Cerebellar cortex (tissue), 1 donor: ENCODE results near the gene CT45A8.
"Not testable (repeated sequence)": the region's sequence is repeated elsewhere in the genome, so short reads cannot be mapped to it uniquely, and the experiment has no call there.

Experiments
- DNase-seq: peaks from one replicate; pipeline ENCODE4 v3.0.0-alpha.2; 2015; ENCODE audit warnings: low spot score

Gene CT45A8

GRCh38 chrX:135854438-135854837 lies at the start of gene CT45A8:
Gene CT45A8, minus strand, starts transcription at chrX:135854538. Its CDS starts 3,755 bp downstream, at chrX:135850783.
- DNase-seq = not testable (repeated sequence)

- no peak for DNase-seq
These were observed 39.0 kb upstream of the CT45A8 start, which contains the start of the genes CT45A10 and SAGE1 for GRCh38 chrX:135893294-135893817. Gene CT45A10, minus strand, starts transcription at chrX:135893444. Its CDS starts 8,100 bp downstream, at chrX:135885344. Gene SAGE1, plus strand, starts transcription at chrX:135893716. Its CDS starts 2,527 bp downstream, at chrX:135896243.

DNA sequence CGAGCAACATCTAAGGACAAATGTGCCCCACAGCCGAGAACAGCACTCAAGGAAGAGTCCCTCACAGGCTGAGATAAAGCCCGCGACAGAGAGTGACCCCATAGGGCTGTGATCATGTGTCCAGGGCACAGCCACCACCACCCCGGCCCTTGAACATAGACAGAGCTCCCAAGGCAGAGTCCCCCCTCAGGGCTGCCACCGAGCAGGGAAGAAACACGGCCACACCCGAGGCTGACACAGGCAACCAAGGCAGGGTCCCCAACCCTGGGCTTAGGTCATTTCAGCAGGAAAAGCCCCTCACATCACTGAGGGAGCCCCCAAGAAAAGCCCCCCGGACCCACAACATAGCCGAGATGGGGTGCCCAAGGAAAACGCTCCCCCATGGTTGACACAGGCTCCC lies 38.4 kb upstream of the CT45A8 start:
- no peak for DNase-seq

GRCh38 chrX:135890087-135890585 lies 35.8 kb upstream of the CT45A8 start:
- DNase-seq = no peak

- not testable (repeated sequence) for DNase-seq
These were observed 34.6 kb upstream of the CT45A8 start for GRCh38 chrX:135888976-135889375.

GRCh38 chrX:135888230-135888629 lies 33.9 kb upstream of the CT45A8 start:
- DNase-seq = not testable (repeated sequence)

- DNase-seq = not testable (repeated sequence)
These were observed 28.4 kb upstream of the CT45A8 start for GRCh38 chrX:135882741-135883140.

DNA sequence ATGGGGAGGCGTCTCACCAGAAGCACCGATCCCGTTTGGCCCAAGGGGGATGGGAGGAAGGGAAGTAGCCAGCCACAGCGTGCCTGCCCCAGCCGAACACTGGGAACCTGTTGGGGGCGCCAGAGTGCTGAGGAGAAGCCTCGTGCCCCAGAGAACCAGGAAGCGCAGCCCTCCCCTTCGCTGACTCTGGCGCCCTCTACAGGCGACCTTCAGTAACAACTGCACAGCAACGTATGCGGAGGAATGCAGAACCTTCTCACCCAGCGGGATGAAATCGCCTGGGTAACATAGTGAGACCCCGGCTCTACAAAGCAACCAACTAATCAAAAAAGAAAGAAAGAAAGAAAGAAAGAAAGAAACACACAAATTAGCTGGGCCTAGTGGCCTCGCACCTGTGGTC lies 17.4 kb upstream of the CT45A8 start, which contains the start of gene CT45A9:
TSS of gene CT45A9 (minus strand) at position 101 of the 400 bp plus-strand sequence. CDS start 3,751 bp downstream, outside the sequence.
- DNase-seq = not testable (repeated sequence)

- DNase-seq = not testable (repeated sequence)
These were observed 17.2 kb downstream of the CT45A8 start, which contains the start of gene CT45A7 for GRCh38 chrX:135837180-135837579. Gene CT45A7, minus strand, starts transcription at chrX:135837280. Its CDS starts 3,747 bp downstream, at chrX:135833533.

DNA sequence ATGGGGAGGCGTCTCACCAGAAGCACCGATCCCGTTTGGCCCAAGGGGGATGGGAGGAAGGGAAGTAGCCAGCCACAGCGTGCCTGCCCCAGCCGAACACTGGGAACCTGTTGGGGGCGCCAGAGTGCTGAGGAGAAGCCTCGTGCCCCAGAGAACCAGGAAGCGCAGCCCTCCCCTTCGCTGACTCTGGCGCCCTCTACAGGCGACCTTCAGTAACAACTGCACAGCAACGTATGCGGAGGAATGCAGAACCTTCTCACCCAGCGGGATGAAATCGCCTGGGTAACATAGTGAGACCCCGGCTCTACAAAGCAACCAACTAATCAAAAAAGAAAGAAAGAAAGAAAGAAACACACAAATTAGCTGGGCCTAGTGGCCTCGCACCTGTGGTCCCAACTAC lies 34.4 kb downstream of the CT45A8 start, which contains the start of gene CT45A2:
TSS of gene CT45A2 (minus strand) at position 101 of the 400 bp plus-strand sequence. CDS start 3,747 bp downstream, outside the sequence.
- not testable (repeated sequence) for DNase-seq

- DNase-seq = not testable (repeated sequence)
These were observed 51.7 kb downstream of the CT45A8 start, which contains the start of gene CT45A6 for GRCh38 chrX:135802687-135803086. Gene CT45A6, minus strand, starts transcription at chrX:135802787. Its CDS starts 3,794 bp downstream, at chrX:135798993.
